GM23248 (cell line): ENCODE data around the gene FAM110C. TPM values are rescaled to one million over a fixed set of nuclear protein-coding genes. Genes with fewer than 3 reads are reported as not detected.

Experiments
- DNase-seq: peaks from one replicate; pipeline ENCODE4 v3.0.0-alpha.2; 2015
- H2AFZ ChIP-seq: fragments of 200-600 bp; sonication (generic); 2 replicates; pipeline ENCODE4 v1.6.1; 2016; ENCODE audit warnings: antibody characterized with exemption
- H3F3A ChIP-seq: fragments of 200-600 bp; sonication (generic); 2 replicates; pipeline ENCODE4 v1.6.1; 2016; ENCODE audit warnings: mild to moderate bottlenecking, antibody characterized with exemption, mixed run types; ENCODE audit not compliant: insufficient read depth
- H3K27ac ChIP-seq: fragments of 200-600 bp; sonication (generic); 2 replicates; pipeline ENCODE4 v1.5.1; 2016; ENCODE audit warnings: mild to moderate bottlenecking
- H3K27me3 ChIP-seq: fragments of 200-600 bp; sonication (generic); replicated peaks from 2 replicates; pipeline ENCODE4 v1.6.1; 2016; ENCODE audit warnings: mild to moderate bottlenecking; ENCODE audit not compliant: insufficient read depth
- H3K36me3 ChIP-seq: fragments of 200-600 bp; sonication (generic); 2 replicates; pipeline ENCODE4 v1.6.1; 2016; ENCODE audit warnings: low read depth, mild to moderate bottlenecking
- H3K4me1 ChIP-seq: fragments of 200-600 bp; sonication (generic); 2 replicates; pipeline ENCODE4 v1.6.1; 2016; ENCODE audit warnings: mild to moderate bottlenecking; ENCODE audit not compliant: insufficient read depth
- H3K4me2 ChIP-seq: fragments of 200-600 bp; sonication (generic); one replicate; pipeline ENCODE4 v1.6.1; 2016; ENCODE audit warnings: mild to moderate bottlenecking; ENCODE audit not compliant: unreplicated experiment
- H3K4me3 ChIP-seq: fragments of 200-600 bp; sonication (generic); 2 replicates; pipeline ENCODE4 v1.5.1; 2016; ENCODE audit warnings: mild to moderate bottlenecking
- H3K79me2 ChIP-seq: fragments of 200-600 bp; sonication (generic); 2 replicates; pipeline ENCODE4 v1.6.1; 2016; ENCODE audit warnings: mild to moderate bottlenecking; ENCODE audit not compliant: insufficient read depth
- H3K9ac ChIP-seq: fragments of 200-600 bp; sonication (generic); 2 replicates; pipeline ENCODE4 v1.6.1; 2016; ENCODE audit warnings: mild to moderate bottlenecking
- H3K9me2 ChIP-seq: fragments of 200-600 bp; sonication (generic); 2 replicates; pipeline ENCODE4 v1.6.1; 2016; ENCODE audit warnings: mixed run types, mild to moderate bottlenecking, moderate library complexity; ENCODE audit not compliant: insufficient read depth
- H3K9me3 ChIP-seq: fragments of 200-600 bp; sonication (generic); one replicate; pipeline ENCODE4 v1.6.1; 2017; ENCODE audit warnings: low read depth
- H4K20me1 ChIP-seq: fragments of 200-600 bp; sonication (generic); 2 replicates; pipeline ENCODE4 v1.6.0; 2016; ENCODE audit not compliant: insufficient read depth
- EZH2 ChIP-seq: fragments of 200-600 bp; sonication (generic); IDR thresholded peaks from 2 replicates; pipeline ENCODE4 v1.6.1; 2018; ENCODE audit warnings: antibody characterized with exemption, mild to moderate bottlenecking; ENCODE audit not compliant: insufficient read depth, poor library complexity, severe bottlenecking
- EZH2phosphoT487 ChIP-seq: fragments of 200-600 bp; sonication (generic); IDR thresholded peaks from 2 replicates; pipeline ENCODE4 v1.6.1; 2018; ENCODE audit warnings: antibody characterized with exemption, moderate library complexity, mild to moderate bottlenecking, low read depth; ENCODE audit not compliant: insufficient read depth
- WGBS, 2 experiments: methylation state at CpG; one replicate each; pipeline ENCODE4 v1.1.6; 2015 to 2017; ENCODE audit warnings: low lambda C conversion rate in 2 of 2, low coverage in 1 of 2; ENCODE audit errors: missing lambda C conversion rate in 2 of 2; 5-methylcytosine and 5-hydroxymethylcytosine counted together
- in situ Hi-C: fragments of 300-500 bp; cut with MboI; formaldehyde crosslinking; loops from 2 replicates; pipeline ENCODE4 v1.15.0; 2020
- polyA plus RNA-seq: library from polyadenylated mRNA; unstranded; fragments of >200 nt; fragmentation: Nextera tagmentation; extraction: Ambion mirVana; gene quantifications from 2 replicates; pipeline ENCODE4 v1.2.1, GENCODE V29; 2016
- total RNA-seq: library from RNA; depleted of rRNA; stranded (reverse); fragments of >200 nt; shearing (Covaris generic); gene quantifications from 2 replicates; pipeline ENCODE4 v1.2.3, GENCODE V29; 2014

FAM110C gene
- total and polyA plus RNA-seq, 2 experiments from 2014 or later: not detected

DNA sequence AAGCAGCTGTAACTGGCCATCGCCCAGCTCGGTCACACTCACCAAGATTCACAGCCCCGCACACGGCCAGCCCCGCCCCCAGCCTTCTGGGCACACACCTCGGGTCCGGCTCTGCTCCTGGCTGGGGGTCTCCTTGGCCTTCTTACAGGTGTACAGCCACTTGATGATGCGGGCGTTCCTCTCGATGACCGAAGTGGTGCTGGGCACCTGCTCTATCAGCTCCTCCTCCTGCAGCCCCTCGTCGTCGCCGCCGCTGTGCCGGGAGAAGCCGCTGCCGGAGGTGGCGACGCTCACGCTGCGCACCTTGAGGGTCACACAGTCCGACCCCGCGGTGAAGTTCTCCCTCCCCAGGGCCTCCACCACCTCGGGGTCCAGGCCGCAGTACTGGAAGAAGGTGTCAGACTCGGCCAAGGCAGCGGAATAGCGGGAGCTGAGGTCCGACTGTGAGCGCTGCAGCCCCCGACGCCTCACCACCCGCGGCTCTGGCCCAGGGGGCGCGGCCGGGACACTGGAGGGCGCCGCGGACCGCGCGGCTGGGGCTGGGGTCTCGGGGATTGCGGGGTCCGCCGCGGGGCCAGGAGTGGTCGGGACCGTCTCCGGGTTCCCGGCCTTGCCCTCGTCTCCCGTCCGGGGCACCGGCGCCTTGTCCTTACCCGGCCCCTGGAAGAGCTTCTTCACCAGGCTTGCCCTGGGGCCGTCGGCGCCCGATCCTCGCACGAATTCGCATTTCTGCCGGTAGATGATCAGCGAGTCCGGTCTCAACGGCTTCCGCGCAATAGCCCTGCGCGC is 769 bp downstream of the FAM110C start:
- no peaks in the 10 kb centered on the region for H3K36me3 ChIP-seq
- H2AFZ ChIP-seq: no peak overlapping the region
- H3K9me3 ChIP-seq: no peaks in the 10 kb centered on the region
- no peak overlapping the region for H3K4me2 ChIP-seq
- no peak overlapping the region for H3K9ac ChIP-seq
- in situ Hi-C loops: no loop called here
- H3K4me3 ChIP-seq: no peak overlapping the region
- H3K4me1 ChIP-seq: no peaks in the 10 kb centered on the region
- H3K27me3 ChIP-seq: peaks cover 10% of the 10 kb centered on the region; the same call in 1 of the 2 replicates
- TF ChIP-seq EZH2phosphoT487: no peak
- TF ChIP-seq EZH2: no peak
- WGBS, 2 experiments: 5 to 9% methylated on average over 37 to 67 of the region's 76 CpGs
- no peaks in the 10 kb centered on the region for H3K79me2 ChIP-seq
- no peaks in the 10 kb centered on the region for H3K9me2 ChIP-seq
- no peak for DNase-seq
- no peaks in the 10 kb centered on the region for H4K20me1 ChIP-seq
- no peak overlapping the region for H3K27ac ChIP-seq
- no peaks in the 10 kb centered on the region for H3F3A ChIP-seq

- Histone ChIP-seq H3K9me2 (no peaks in the 10 kb centered on the region), H3K27ac (no peak overlapping the region), H3K27me3 (peaks cover 10% of the 10 kb centered on the region; the same call in 1 of the 2 replicates), H2AFZ (no peak overlapping the region), H3K4me2 (no peak overlapping the region), H3K36me3 (no peaks in the 10 kb centered on the region), H3K9me3 (no peaks in the 10 kb centered on the region), H3K79me2 (no peaks in the 10 kb centered on the region), H3K9ac (no peak overlapping the region), H3K4me1 (no peaks in the 10 kb centered on the region), H3F3A (no peaks in the 10 kb centered on the region), H4K20me1 (no peaks in the 10 kb centered on the region), H3K4me3 (no peak overlapping the region)
- in situ Hi-C loops: no loop called here
- no peak for DNase-seq
- WGBS, 2 experiments: 10 to 16% methylated on average over 6 of the region's 6 CpGs
- TF ChIP-seq EZH2 (no peak), EZH2phosphoT487 (no peak)
Measured at GRCh38 chr2:44748-45341, 1.5 kb downstream of the FAM110C start.

DNA sequence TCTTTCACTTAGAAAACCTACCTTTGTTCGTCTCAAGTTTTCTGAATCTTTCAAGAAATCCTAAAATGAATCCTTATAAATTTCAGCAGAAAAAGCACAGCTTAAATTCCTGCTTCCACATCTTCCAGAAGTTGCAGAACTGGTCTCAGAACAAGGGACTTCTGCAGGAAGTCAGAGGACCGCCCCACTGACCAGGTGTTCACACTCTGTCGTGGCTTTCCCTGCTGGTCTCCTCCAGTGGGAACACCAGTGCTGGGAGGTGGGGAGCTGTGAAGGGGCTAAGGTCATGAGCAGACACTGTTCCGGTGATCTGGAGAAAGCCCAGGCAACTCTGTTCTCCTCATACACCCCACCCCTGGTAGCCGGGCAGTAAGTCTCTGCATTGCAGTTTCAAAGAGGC is 3.5 kb downstream of the FAM110C start:
- H3K36me3 ChIP-seq: no peaks in the 10 kb centered on the region
- H3K9ac ChIP-seq: no peak overlapping the region
- H3K9me2 ChIP-seq: no peaks in the 10 kb centered on the region
- no peak overlapping the region for H2AFZ ChIP-seq
- no peaks in the 10 kb centered on the region for H3K79me2 ChIP-seq
- no peaks in the 10 kb centered on the region for H3F3A ChIP-seq
- H4K20me1 ChIP-seq: no peaks in the 10 kb centered on the region
- no peak overlapping the region for H3K4me2 ChIP-seq
- no peak for TF ChIP-seq EZH2
- H3K27ac ChIP-seq: no peak overlapping the region
- H3K27me3 ChIP-seq: peaks cover 10% of the 10 kb centered on the region; the same call in 1 of the 2 replicates
- DNase-seq: no peak
- in situ Hi-C loops: no loop called here
- no peak overlapping the region for H3K4me3 ChIP-seq
- H3K9me3 ChIP-seq: no peaks in the 10 kb centered on the region
- no peaks in the 10 kb centered on the region for H3K4me1 ChIP-seq
- 26 to 31% methylated on average over 5 of the region's 5 CpGs for WGBS, 2 experiments

DNA sequence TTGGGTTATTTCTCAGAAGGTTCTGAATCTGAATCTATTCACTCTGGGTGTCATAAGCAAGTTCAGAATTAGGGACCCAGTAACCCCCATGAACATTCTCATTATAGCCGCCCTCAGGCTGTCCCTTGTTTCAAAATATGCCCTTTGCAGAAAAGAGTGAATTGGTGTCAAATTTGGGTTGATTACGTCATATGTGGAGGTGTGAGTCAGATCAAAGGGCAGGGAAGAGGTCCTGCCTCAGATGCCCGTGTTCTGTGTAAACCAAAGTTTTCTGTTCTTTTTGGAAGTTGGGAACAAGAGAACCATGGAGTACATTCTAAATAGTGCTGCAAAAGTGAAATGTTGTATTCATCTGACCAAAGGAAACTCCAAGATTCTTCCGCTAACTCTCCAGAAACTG is 5.8 kb downstream of the FAM110C start:
- DNase-seq: no peak
- TF ChIP-seq EZH2: no peak
- TF ChIP-seq EZH2phosphoT487: no peak
- no peak overlapping the region for H3K27ac ChIP-seq
- in situ Hi-C loops: no loop called here
- no peak overlapping the region for H3K4me2 ChIP-seq
- no peaks in the 10 kb centered on the region for H3K9me3 ChIP-seq
- H3K9me2 ChIP-seq: no peaks in the 10 kb centered on the region
- 35 to 38% methylated on average over 4 of the region's 4 CpGs for WGBS, 2 experiments
- no peak overlapping the region for H2AFZ ChIP-seq
- no peaks in the 10 kb centered on the region for H3K79me2 ChIP-seq
- no peaks in the 10 kb centered on the region for H3F3A ChIP-seq
- no peak overlapping the region for H3K9ac ChIP-seq
- no peaks in the 10 kb centered on the region for H3K36me3 ChIP-seq
- no peaks in the 10 kb centered on the region for H3K4me1 ChIP-seq
- H3K27me3 ChIP-seq: no peaks in the 10 kb centered on the region; the same call in 1 of the 2 replicates
- H3K4me3 ChIP-seq: no peak overlapping the region
- no peaks in the 10 kb centered on the region for H4K20me1 ChIP-seq
